NCI-H2081 treated with DMSO at 0.1 percent for 48 hours (cell line): Measurements from ENCODE around the gene SNW1.
"Not testable (repeated sequence)": the region's sequence is repeated elsewhere in the genome, so short reads cannot be mapped to it uniquely, and the experiment has no call there.

Experiments used
- DNase-seq: peaks from one replicate; lab custom pipeline; 2025; lab: John Stamatoyannopoulos, UW

The SNW1 gene

DNA sequence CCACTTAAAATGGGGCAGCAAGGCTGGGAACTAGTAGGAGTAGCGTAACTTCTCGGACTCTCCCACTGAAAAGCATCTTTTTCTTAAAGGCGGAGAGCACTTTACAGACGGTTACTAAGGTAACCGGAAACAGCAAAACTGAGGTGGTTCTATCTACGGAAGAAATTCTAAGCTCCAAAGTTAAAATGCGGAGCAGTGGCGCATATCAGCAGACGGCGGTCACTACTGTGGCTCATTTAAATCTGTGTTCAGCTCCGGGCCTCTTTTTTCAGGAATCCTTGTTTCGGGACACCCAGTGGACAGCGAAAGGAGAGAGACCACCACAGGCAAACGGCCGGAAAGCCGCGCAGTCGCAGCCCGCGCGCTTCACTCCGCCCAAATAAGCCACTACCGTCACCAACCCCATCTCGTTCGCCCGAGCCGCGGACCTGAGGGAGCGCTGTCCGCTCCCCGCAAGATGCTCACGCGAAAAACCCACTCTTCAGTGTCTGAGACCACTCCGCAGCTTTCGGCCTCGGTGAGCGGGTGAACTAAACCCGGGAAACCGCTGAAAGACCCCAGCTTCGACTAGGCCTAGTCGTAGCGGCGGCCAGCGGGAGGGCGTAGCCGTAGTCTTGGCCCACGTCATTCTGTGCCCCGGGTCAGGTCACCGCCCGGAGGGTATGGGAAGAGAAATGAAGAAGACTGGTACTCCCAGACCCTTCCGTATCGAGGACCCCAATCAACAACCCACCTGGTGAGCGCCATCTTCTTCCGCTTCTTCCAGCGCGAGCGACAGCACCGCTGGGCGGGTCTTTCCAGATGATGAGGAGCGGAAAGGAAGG is at the start of gene SNW1:
Gene SNW1 (minus strand): TSS at position 776 of the 824 bp plus-strand sequence. CDS start 29 bp downstream, at position 747.
- no peak for DNase-seq

DNA sequence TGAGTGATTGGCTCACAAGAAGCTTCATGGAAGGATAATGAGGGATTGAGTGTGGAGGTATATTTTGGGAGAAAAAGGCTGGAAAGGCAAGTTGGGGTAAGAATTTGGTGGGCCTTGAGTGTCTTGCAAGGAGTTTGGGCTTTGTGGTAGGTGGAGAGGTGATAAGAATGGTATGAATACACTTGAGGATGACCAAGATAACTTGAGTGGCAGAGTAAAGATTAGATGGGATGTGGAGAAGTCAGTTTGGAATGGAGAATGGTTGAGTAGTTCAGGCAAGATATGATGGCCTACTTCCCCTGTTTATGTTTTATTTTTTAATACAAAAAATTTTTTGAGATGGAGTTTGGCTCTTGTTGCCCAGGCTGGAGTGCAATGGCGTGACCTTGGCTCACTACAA is 48.1 kb upstream of the SNW1 start:
- no peak for DNase-seq

DNA sequence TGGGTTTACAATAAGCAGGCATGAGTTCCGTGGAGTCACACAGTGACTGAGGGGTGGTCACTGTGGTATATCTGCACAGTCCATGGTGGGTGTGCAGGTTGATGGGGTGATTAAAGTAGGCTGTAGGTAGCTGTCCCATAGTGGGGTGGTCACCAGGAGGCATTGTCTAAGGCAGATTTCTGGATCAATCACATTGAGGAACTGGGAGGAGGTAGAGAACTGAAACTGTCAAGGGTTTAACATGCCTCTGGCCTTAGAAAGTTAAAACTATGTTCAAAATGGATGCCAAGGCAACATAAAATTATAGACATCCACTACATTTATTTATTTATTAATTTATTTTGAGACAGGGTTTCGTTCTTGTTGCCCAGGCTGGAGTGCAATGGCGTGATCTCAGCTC is 47.3 kb upstream of the SNW1 start:
- DNase-seq = no peak

DNA sequence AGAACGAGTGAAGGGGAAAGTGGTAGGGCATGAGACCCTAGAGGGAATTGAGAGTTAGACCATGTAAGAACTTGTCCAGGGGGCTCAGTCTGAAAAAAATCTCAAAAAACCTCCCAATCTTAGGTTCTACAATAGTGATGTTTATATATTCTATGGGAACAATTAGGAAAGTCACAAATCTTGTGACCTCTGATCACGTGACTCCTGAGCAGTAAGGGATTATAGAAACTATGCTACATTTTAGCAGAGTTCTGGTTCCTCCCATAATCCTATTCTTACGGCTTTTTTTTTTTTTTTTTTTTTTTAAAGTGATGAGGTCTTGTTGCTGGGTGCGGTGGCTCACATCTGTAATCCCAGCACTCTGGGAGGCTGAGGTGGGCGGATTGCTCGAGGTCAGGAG is 44.8 kb upstream of the SNW1 start:
- DNase-seq = no peak

DNA sequence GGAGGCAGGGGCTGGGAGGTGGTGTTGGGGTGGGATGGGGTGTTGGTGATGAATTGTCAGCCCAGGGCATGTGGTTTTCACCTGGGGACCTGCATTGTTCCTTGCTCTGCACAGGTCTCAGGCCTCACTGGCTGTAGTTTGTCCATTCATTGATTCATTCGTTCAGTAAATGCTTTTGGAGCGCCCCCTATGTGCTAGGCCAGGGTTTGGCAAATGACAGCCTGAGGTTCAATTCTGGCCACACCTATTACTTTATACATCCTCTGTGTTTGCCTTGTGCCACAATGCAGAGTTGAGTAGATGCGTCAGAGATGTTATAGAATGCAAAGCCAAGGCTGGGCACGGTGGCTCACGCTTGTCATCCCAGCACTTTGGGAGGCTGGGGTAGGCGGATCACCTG is 43.6 kb upstream of the SNW1 start:
- DNase-seq = no peak

DNA sequence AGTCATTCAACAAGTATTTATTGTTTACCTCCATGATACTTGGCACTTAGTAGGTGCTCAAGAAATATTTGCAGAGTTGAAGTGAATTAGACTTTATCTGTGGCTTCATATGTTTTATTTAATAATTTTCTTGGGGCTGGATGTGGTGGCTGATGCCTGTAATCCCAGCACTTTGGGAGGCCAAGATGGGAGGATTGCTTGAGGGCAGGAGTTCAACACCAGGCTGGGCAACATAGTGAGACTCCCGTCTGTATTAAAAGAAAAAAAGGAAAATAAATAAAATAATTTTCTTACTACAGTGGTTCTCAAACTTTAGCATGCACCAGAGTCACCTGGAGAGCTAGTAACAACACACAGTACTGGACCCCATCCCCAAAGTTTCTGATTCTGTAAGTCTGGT is 39.9 kb upstream of the SNW1 start:
- DNase-seq = no peak

DNA sequence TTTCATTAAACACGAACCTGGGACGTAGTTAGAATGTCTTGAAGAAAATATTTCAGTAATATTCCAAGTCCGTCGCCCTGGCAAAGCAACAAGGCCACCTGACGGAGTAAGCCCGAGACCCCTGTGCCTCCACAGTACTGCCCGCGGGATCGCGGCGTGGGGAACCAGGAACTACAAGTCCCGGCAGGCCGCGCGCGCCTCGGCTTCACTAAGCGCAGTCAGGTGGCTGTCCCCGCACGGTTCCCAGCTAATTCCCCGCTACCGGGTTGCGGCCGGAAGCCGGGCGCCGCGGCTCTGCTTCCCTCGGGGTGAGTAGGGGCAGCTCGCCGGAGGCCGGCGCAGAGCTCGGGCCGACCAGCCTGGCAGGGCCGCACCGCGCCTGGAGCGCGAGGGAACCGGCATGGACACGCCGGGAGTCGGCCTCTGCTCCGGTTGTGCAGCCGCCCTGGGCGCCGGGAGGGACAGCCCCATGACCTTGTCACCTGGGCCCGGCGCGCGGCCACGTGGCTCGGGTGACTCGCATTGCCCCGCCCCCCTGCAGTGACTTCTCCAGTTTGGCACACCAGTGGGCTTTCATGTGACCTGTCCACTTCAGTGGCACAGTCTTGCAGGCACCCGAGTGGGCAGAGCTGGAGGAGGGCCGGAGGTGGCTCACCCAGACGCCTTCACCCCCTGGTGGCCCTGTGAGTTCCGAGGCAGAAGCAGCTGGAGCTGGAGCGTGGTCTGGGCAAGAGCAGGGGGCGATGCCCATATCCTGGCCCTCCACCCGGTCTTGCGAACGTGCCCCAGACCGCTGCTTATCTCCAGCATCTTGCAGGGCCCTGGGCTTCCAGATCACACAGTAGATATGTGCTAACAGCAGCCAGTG is 39.1 kb upstream of the SNW1 start, which contains the start of gene ADCK1:
Gene ADCK1 (plus strand): TSS at position 247 of the 868 bp plus-strand sequence. CDS start 18,870 bp downstream, outside the sequence.
- peak; percentile 43 for DNase-seq

DNA sequence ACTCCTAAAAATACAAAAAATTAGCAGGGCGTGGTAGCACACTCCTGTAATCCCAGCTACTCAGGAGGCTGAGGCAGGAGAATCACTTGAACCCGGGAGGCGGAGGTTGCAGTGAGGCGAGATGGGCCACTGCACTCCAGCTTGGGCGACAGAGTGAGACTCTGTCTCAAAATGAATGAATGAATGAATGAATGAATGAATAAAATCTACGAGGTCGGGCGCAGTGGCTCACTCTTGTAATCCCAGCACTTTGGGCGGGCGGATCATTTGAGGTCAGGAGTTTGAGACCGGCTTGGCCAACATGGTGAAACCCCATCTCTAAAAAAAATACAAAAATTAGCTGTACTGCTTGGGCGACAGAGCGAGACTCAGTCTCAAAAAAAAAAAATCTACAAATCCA is 38.5 kb upstream of the SNW1 start:
- DNase-seq = not testable (repeated sequence)

DNA sequence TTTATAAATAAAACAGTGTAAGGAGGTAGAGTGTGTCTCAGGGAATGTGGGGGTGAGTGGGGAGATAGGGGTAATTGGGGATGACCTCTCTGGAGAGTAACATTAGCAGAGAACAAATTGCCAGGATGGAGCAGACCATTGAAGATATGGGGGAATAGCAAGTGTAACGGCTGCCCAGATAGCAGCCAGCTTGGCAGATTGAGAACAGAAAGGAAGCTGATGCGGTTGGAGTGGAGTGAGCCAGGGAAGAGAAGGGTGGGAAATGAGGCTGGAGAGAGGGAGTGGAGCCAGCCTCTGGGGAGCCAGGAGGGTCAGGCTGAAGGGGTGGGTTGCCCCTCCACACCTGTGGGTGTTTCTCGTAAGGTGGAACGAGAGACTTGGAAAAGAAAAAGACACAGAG is 33.4 kb upstream of the SNW1 start:
- DNase-seq = no peak

DNA sequence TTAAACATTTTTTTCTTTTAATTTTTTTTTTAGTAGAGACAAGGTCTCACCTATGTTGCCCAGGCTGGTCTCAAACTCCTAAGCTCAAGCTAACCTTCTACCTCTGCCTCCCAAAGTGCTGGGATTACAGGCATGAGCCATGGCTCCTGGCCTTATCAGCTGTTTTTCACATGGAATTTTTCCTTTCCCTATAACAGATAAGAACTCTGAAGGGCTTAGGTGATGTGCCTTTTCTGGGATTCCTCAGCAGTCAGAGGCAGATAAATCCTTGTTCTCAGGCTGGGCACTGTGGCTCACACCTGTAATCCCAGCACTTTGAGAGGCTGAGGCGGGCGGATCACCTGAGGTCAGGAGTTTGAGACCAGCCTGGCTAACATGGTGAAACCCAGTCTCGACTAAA is 32.3 kb upstream of the SNW1 start:
- not testable (repeated sequence) for DNase-seq

DNA sequence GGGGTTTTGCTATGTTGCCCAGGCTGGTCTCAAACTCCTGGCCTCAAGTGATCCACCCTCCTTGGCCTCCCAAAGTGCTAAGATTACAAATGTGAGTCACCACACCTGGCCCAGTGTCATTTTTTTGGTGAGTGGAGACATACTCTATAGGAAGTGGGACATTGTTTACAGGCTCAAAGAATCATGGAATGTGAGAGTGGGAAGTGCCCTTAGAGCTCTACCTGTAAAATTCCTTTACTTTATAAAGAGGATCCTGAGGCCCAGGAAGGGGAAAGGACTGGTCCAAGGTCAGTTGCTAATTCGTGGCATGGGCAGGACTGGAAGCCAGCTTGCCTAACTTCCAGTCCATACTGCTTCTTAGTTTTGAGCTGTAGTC is 30.3 kb upstream of the SNW1 start:
- DNase-seq = no peak

DNA sequence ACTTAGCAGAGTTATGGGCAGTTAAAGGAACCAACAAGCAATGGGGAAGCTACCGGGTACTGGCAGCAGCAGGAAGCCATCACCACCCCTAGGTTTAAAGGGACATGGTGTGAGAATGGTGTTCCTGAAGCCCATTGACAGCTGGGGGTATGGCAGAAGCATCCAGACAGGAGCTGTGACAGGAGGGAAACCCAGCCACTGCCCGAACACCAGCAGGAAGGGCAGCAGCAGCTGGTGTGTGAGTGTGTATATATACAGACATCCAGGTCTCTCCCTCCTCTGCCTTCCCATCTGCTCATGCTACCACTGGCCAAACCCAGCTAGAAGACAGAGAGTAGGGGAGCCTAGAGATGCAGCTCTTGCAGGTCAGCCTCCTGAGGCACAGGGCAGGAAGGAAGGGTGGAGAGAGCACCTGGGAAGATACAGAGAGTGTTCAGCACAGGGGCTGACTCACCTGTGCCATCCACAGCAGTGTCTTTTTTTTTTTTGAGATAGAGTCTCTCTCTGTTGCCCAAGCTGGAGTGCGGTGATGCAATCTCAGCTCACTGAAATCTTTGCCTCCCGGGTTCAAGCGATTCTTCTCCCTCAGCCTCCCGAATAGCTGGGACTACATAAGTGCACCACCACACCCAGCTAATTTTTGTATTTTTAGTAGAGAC is 29.7 kb upstream of the SNW1 start:
- no peak for DNase-seq

DNA sequence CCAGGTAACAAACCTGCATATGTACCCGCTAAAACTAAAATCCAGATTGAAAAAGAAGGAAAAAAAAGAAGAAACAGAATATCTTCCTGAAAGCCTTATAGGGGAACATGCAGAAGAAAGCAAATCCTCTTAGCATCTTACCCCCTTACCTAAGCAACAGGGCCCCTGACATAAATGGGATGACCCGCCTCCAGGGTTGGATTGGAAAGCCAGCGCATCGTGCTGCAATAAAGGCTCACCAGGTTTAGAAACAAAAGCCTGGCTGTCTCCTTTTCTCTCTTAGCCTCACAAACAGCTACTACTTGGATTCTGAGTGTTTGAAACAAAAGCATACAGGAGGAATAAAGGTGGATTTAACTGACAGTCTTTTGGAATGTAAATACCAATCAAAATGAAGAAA is 25.2 kb upstream of the SNW1 start:
- DNase-seq = no peak

DNA sequence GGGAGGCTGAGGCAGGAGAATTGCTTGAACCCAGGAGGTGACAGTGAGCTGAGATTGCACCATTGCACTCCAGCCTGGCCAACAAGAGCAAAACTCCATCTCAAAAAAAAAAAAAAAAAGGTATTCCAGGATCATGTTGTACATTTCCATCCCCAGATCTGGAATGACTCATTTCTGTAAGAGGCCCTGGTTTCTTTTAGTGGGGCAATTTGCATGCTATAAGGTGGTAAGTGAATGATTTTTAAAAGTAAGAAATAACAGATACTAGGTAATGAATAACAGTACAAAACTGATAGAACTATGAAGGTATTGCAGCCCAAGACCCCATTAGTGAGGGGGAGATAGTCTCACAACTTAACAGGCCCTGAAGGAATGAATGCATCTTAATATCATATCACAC is 21.2 kb upstream of the SNW1 start:
- no peak for DNase-seq

DNA sequence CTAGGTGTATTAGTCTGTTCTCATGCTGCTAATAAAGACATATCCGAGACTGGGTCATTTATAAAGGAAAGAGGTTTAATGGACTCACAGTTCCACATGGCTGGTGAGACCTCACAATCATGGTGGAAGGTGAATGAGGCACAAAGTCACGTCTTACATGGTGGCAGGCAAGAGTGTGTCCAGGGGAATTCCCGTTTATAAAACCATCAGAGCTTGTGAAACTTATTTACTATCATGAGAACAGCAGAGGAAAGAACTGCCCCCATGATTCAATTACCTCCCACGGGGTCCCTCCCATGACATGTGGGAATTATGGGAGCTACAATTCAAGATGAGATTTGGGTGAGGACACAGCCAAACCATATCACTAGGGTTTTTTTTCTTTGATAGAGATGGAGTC is 13.0 kb upstream of the SNW1 start:
- DNase-seq = not testable (repeated sequence)

DNA sequence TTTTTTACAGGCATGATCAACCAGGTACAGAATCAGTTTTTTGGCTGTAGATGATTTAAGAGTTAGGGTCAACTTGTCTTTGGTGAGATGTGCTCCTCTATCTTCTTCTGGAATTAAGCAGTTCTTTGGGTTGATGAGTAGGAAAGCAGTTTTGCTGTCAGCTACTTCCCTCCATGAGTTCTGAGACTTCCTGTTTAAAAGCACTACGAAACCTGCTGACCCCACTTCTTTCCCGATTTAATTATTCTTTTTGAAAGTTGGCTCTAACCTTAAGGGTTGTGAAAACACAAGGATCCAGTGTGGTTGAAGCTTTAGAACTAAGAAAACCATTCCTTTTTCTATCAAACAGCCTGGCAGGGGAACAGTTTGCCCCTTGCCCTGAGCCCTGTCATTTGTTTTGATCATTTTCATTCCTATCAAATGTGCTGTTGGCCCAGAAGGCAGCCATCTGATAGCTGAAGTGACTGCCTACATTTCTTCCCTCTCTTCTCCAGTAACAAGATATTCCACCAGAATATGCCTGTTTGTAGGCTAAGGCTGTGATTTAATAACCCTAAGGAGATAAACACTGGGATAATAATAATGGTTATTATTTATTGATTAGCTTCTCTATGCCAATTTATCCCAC is 7.6 kb upstream of the SNW1 start:
- not testable (repeated sequence) for DNase-seq

DNA sequence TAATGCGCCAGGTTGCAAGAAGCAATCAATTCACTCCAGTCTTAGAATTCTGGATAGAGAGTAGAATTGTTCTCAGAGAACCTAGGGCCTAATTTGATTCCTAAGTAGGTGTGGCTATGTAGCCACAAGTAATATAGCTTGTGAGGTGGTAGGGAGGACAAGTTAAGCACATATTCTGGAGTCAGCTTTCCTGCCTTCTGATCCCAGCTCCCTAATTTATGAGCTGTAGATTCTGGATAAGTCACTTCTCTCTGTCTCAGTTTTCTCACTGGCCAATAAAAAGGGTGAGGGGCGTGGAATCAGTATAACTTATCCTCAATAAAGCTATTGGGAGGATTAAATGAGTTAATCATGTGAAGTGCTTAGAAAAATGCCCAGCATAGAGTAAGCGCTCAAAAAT is 3.0 kb upstream of the SNW1 start:
- no peak for DNase-seq

DNA sequence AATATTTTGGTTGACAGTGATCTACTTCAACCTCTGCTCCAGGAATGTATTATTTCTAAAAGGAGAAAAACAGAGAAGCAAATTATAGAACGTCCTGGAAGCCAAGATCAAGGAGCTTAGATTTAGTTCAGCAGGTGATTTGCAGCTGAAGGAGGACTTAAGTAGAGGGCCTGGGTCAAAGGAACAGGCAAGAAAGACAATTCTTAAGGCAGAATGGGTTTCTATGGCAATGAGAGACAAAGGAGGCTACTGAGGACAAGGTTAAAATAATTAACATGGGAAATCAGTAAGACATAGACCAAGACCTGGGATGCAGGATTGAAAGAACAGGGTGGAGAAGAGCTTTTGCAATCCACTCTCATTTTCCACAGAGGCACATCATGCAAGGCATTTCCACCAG is 2.4 kb upstream of the SNW1 start:
- no peak for DNase-seq

DNA sequence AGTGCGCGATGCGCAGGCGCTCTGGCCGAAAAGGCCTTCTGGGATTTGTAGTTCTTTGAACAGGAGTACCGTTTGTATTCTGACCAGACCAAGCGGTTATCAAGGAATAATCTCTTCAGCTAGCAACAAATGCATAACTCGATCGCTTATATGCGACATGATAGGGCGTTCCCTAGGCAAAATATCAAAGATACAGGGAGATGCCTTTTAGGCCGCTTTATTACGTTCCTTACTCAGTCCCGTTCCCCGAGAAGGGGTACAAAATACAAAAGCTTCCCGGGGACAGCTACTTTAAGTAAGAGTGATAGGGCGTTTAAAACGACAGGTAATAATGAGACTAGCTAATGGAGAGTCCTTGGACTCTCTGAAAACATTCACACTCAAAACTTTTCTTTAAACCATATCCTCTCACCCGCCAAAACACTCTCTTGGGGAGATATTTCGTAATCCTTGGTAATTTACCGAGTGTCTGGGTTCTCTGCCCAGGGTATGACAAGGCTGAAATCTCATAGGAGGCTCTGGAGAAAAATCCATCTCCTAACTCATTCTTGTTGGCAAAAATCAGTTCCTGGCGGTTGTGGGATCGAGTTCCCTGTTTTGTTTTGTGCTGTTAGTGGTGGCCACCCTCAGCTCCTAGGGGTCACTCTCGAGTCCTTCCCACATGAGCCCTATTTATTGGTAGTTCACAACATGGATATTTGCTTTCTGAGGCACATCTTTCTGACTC is 412 bp upstream of the SNW1 start:
- peak; percentile 79 for DNase-seq

DNA sequence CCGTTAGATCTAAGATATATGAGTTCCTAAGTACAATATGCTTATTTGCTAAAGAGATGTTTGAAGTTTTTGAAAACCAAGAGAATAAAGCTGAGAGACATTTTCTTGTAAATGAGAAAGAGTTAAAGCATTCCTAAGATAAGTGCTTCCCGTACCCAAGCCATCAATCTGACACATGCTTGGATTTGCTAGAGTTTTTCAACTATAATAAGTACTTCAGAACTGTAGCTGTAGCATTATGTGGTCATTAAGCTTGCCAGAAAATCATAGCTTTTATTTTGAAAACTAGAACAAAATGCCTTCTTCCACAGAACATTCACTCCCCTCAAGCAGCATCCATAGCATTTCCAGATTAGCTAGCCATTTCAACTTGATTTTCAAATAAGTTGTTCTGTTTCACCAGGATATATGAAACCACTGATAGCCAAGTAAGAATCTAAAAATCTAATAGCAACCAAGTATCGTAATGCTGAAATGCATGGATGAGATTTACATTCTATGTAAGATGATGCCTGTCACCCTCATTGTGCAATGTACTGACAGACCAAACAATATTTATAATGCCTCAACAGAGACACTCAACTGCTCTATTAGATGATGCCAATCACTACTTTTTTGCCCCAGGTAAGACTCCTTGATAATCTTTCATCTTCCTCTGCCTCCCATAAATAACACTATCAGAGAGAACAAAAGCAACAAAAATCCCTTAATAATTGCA is 8.0 kb downstream of the SNW1 start:
- no peak for DNase-seq

DNA sequence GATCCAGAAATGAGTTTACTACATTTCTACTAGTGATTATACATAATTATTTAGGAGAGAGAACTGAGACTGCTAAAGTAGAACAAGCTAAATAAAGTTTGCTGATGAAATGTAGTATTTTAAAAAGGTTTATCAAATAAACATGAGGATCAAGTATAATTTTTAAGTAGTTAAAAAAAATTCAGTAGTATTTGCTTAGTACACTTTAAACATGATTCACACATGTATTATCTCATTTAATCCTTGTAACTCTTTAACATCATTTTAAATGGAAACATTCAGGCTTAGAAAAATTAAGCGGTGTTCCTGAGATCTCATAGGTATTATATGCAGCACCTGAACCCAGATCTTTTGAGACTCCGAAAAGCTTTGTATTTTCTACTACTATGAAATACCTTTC is 8.7 kb downstream of the SNW1 start:
- no peak for DNase-seq
